OCI-LY7 (cell line): ENCODE data around the gene IL21. TPM values are rescaled to one million over a fixed set of nuclear protein-coding genes. Genes with fewer than 3 reads are reported as not detected.

Source experiments
- BruUV-seq: library from RNA; stranded (reverse); fragments of 400-500 nt; replicated peaks from 2 replicates; lab custom pipeline; 2021; lab: Mats Ljungman, UMichigan
- CTCF ChIA-PET: fragments of 300-600 bp; sonication (Branson Sonifier 250); formaldehyde crosslinking; loops from one replicate; lab custom pipeline; 2022; ENCODE audit warnings: antibody characterized with exemption; ENCODE audit not compliant: unreplicated experiment; lab: Charles Lee
- POLR2A ChIA-PET: fragments of 300-600 bp; sonication (Branson Sonifier 250); formaldehyde crosslinking; loops from one replicate; lab custom pipeline; 2022; ENCODE audit warnings: antibody characterized with exemption; lab: Charles Lee
- DNase-seq: peaks from one replicate; pipeline ENCODE4 v3.0.0-alpha.2; 2015; ENCODE audit warnings: low spot score
- H2AFZ ChIP-seq: fragments of 200-600 bp; sonication (generic), shearing (Covaris generic); 2 replicates; pipeline ENCODE4 v1.6.1; 2014; ENCODE audit warnings: mild to moderate bottlenecking, antibody characterized with exemption, low read length, moderate library complexity
- H3K27ac ChIP-seq: fragments of 200-600 bp; sonication (generic); 2 replicates; pipeline ENCODE4 v1.5.1; 2014; ENCODE audit warnings: mixed run types, low read depth, mild to moderate bottlenecking, moderate library complexity, low read length, inconsistent platforms; ENCODE audit not compliant: poor library complexity, severe bottlenecking
- H3K36me3 ChIP-seq: fragments of 200-600 bp; sonication (generic); 2 replicates; pipeline ENCODE4 v1.6.1; 2014; ENCODE audit warnings: mild to moderate bottlenecking, antibody characterized with exemption, low read length, moderate library complexity, mixed read lengths; ENCODE audit not compliant: insufficient read depth
- H3K4me1 ChIP-seq: fragments of 200-600 bp; sonication (generic); 2 replicates; pipeline ENCODE4 v1.5.1; 2014; ENCODE audit warnings: mild to moderate bottlenecking, low read length; ENCODE audit not compliant: insufficient read depth, poor library complexity, severe bottlenecking
- H3K4me2 ChIP-seq: fragments of 200-600 bp; sonication (generic); 2 replicates; pipeline ENCODE4 v1.6.1; 2014; ENCODE audit warnings: mild to moderate bottlenecking, low read length
- H3K4me3 ChIP-seq: fragments of 200-600 bp; sonication (generic); 2 replicates; pipeline ENCODE4 v1.5.1; 2014; ENCODE audit warnings: mild to moderate bottlenecking, low read depth, low read length; ENCODE audit not compliant: poor library complexity, severe bottlenecking
- H3K79me2 ChIP-seq: fragments of 200-600 bp; sonication (generic); 2 replicates; pipeline ENCODE4 v1.6.1; 2016; ENCODE audit warnings: low read depth, mild to moderate bottlenecking, low read length, moderate library complexity, mixed read lengths; ENCODE audit not compliant: insufficient read depth
- H3K9me2 ChIP-seq: fragments of 200-600 bp; sonication (generic); 2 replicates; pipeline ENCODE4 v1.6.1; 2016; ENCODE audit warnings: mild to moderate bottlenecking, low read length, mixed read lengths; ENCODE audit not compliant: insufficient read depth
- H3K9me3 ChIP-seq: fragments of 200-600 bp; sonication (generic); 2 replicates; pipeline ENCODE4 v1.6.1; 2014; ENCODE audit warnings: mild to moderate bottlenecking, mixed run types, low read length, mixed read lengths
- H4K20me1 ChIP-seq: fragments of 200-600 bp; sonication (generic); 2 replicates; pipeline ENCODE4 v1.6.1; 2014; ENCODE audit warnings: mild to moderate bottlenecking, antibody characterized with exemption, low read length, moderate library complexity, mixed read lengths; ENCODE audit not compliant: insufficient read depth
- CTCF ChIP-seq: fragments of 200-600 bp; sonication (generic); conservative IDR thresholded peaks from 2 replicates; pipeline ENCODE4 v1.5.1; 2014; ENCODE audit warnings: mild to moderate bottlenecking, antibody characterized with exemption, low read length, moderate library complexity, mixed read lengths
- EZH2phosphoT487 ChIP-seq: fragments of 200-600 bp; sonication (generic); IDR thresholded peaks from 2 replicates; pipeline ENCODE4 v1.6.1; 2018; ENCODE audit warnings: low read depth, borderline replicate concordance, mild to moderate bottlenecking, mixed run types, antibody characterized with exemption, low read length, moderate library complexity, mixed read lengths
- intact Hi-C: fragments of 100-400 bp; cut with micrococcal nuclease; formaldehyde crosslinking; loops from one replicate; pipeline ENCODE4 v1.10.0; 2022; ENCODE audit not compliant: unreplicated experiment
- total RNA-seq, 2 experiments: library from RNA; depleted of rRNA in 1 of 2; stranded (reverse); fragments of >200 nt in 1 of 2; shearing (Covaris generic) in 1 of 2; gene quantifications; 2 replicates each; pipeline ENCODE4 v1.2.3, GENCODE V29; 2014 to 2022

IL21 gene
- total RNA-seq, 2 experiments from 2014 or later = not detected

GRCh38 chr4:122661176-122662160, 40.6 kb upstream of the IL21 start:
- Histone ChIP-seq H3K4me3 (no peak overlapping the region), H4K20me1 (no peaks in the 10 kb centered on the region), H3K9me2 (no peaks in the 10 kb centered on the region), H3K4me2 (no peak overlapping the region), H3K36me3 (no peaks in the 10 kb centered on the region), H3K4me1 (no peaks in the 10 kb centered on the region), H3K27ac (no peak overlapping the region), H3K9me3 (no peaks in the 10 kb centered on the region), H2AFZ (no peak overlapping the region), H3K79me2 (no peaks in the 10 kb centered on the region)
- intact Hi-C loops = no loop called here
- no peak for DNase-seq
- POLR2A ChIA-PET = no interaction called here
- no TSS peak for BruUV-seq
- TF ChIP-seq CTCF = no peak
- TF ChIP-seq EZH2phosphoT487 = no peak
- CTCF ChIA-PET = no interaction called here

GRCh38 chr4:122658818-122659295, 38.0 kb upstream of the IL21 start:
- Histone ChIP-seq H4K20me1 (no peaks in the 10 kb centered on the region), H3K36me3 (no peaks in the 10 kb centered on the region), H3K79me2 (no peaks in the 10 kb centered on the region), H3K4me2 (no peak overlapping the region), H2AFZ (no peak overlapping the region), H3K9me2 (no peaks in the 10 kb centered on the region), H3K4me3 (no peak overlapping the region), H3K9me3 (no peaks in the 10 kb centered on the region), H3K4me1 (no peaks in the 10 kb centered on the region), H3K27ac (no peak overlapping the region)
- intact Hi-C loops = no loop called here
- POLR2A ChIA-PET = interaction anchor here (0.7 kb wide), 1 partner anchor 387 kb away, joined by 7 read pairs; no protein-coding TSS in a partner anchor
- TF ChIP-seq EZH2phosphoT487 (no peak), CTCF (no peak)
- DNase-seq = no peak
- no TSS peak for BruUV-seq
- CTCF ChIA-PET = no interaction called here
